ENCODE measurements around the gene KCNK18.

KCNK18 gene

DNA sequence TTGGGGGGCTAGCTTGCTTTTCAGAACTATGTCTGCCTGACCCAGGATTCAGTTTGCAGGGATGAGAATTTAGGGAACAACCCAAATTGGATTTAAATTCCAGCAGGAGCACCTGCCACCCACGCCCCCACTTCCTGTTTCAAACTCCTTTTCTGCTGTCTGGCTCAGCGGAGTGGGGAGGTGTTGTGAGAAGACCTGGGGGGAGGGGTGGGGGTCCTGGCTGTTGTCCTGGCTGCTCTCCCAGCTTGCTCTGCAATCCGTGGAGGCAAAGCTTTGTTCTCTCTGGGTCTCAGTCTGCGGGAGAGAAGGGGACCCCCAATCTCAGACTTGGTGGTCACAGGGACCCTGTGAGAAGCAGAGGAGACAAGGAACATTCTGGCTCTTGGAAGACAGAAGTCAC is 799 bp downstream of the KCNK18 start:
- H3K27me3 ChIP-seq (ENCODE audit: control insufficient read depth, insufficient read depth, low read length) = no peaks in the 10 kb centered on the region
- H3K4me3 ChIP-seq (ENCODE audit: low read length) = no peak overlapping the region
- WGBS (ENCODE audit: insufficient coverage, insufficient read length) = no CpG with 5 or more reads among the region's 4 CpGs

DNA sequence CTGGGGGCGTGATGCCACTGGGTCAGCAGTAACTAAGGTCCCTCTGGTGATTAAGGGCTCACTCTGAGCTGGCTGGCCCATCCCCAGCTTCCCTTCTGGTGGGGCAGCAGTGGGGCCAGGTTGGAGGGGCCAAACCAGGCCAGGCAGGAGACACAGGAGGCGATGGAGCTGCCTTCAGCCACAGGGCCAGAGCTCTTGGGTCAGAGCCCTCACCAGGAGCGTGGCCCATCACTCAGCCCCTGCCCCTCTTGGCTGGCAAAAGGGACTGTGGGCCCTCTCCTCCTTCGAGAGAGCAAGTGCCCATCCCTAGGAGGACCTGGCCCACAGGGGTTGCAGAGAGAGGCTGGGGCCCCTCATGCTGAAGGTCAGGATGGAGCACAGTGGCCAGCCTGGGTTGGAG is 4.5 kb downstream of the KCNK18 start:
- no peaks in the 10 kb centered on the region for H3K9me3 ChIP-seq (ENCODE audit: control insufficient read depth, insufficient read depth, low read length)
- H3K27ac ChIP-seq (ENCODE audit: low read length) = no peak overlapping the region
- no peaks in the 10 kb centered on the region; the same call in 1 of the 2 replicates for H3K4me1 ChIP-seq (ENCODE audit: control insufficient read depth, insufficient read depth, low read length)
- no peaks in the 10 kb centered on the region for H3K27me3 ChIP-seq (ENCODE audit: control insufficient read depth, insufficient read depth, low read length)
- no CpG with 5 or more reads among the region's 4 CpGs for WGBS (ENCODE audit: insufficient coverage, insufficient read length)
- DNase-seq (ENCODE audit: low read depth, low spot score) = no peak
- no peak overlapping the region for H3K4me3 ChIP-seq (ENCODE audit: low read length)
- no peaks in the 10 kb centered on the region for H3K36me3 ChIP-seq (ENCODE audit: control insufficient read depth, insufficient read depth, low read length)

More for the DNA sequence above, 799 bp downstream of the KCNK18 start:
- H3K4me1 ChIP-seq (ENCODE audit: control insufficient read depth, insufficient read depth, low read length) = no peaks in the 10 kb centered on the region; the same call in 1 of the 2 replicates
- no peak overlapping the region for H3K27ac ChIP-seq (ENCODE audit: low read length)
- no peaks in the 10 kb centered on the region for H3K36me3 ChIP-seq (ENCODE audit: control insufficient read depth, insufficient read depth, low read length)
- no peak for DNase-seq (ENCODE audit: low read depth, low spot score)
- no peaks in the 10 kb centered on the region for H3K9me3 ChIP-seq (ENCODE audit: control insufficient read depth, insufficient read depth, low read length)

DNA sequence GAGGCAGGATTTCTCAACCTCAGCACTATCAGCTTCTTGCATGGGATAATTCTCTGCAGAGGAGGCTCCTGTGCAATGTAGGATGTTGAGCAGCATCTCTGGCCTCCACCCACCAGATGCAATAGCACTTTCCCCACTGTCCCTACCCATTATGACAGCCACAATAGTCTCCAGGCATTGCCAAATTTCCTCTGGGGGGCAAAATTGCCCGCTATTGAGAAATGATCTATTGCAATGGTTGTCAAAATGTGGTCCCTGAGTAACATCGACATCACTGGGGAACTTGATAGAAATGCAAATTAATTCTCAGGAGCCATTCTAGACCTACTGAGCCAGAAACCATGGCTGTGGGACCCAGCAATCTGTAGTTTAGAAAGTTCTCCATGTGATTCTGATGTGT is 7.0 kb downstream of the KCNK18 start:
- Histone ChIP-seq H3K9me3 (ENCODE audit: control insufficient read depth, insufficient read depth, low read length) (no peaks in the 10 kb centered on the region), H3K4me1 (ENCODE audit: control insufficient read depth, insufficient read depth, low read length) (no peaks in the 10 kb centered on the region), H3K27ac (ENCODE audit: low read length) (no peak overlapping the region), H3K27me3 (ENCODE audit: control insufficient read depth, insufficient read depth, low read length) (no peaks in the 10 kb centered on the region), H3K36me3 (ENCODE audit: control insufficient read depth, insufficient read depth, low read length) (no peaks in the 10 kb centered on the region), H3K4me3 (ENCODE audit: low read length) (no peak overlapping the region)
- DNase-seq (ENCODE audit: low read depth, low spot score) = no peak
- WGBS (ENCODE audit: insufficient coverage, insufficient read length) = no CpG with 5 or more reads among the region's 2 CpGs

GRCh38 chr10:117212176-117212575 is 14.9 kb downstream of the KCNK18 start:
- no peak for DNase-seq (ENCODE audit: low read depth, low spot score)
- H3K27ac ChIP-seq (ENCODE audit: low read length) = no peak overlapping the region
- H3K27me3 ChIP-seq (ENCODE audit: control insufficient read depth, insufficient read depth, low read length) = peaks cover 8% of the 10 kb centered on the region; the same call in 1 of the 2 replicates
- H3K4me1 ChIP-seq (ENCODE audit: control insufficient read depth, insufficient read depth, low read length) = no peaks in the 10 kb centered on the region
- H3K36me3 ChIP-seq (ENCODE audit: control insufficient read depth, insufficient read depth, low read length) = no peaks in the 10 kb centered on the region
- no peaks in the 10 kb centered on the region for H3K9me3 ChIP-seq (ENCODE audit: control insufficient read depth, insufficient read depth, low read length)
- no peak overlapping the region for H3K4me3 ChIP-seq (ENCODE audit: low read length)
- WGBS (ENCODE audit: insufficient coverage, insufficient read length) = no CpG with 5 or more reads among the region's 1 CpG

DNA sequence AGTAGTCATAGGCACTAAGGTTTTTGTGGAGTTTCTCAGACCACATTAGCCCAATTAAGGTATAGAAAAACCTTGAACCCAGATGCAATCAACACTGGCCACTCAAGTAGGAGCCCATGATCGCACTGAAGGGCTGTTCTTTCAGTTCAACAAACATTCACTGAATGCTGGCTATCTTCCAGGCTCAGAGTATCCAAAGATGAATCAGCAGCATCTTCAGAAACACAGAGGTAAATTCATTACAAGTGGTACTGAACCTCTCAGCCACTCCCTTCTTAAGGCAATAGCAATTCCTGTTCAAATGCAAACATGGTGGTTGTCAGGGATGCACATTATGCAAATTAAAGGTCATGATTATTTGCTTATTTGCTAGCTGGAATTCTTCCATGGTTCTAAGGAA is 17.1 kb downstream of the KCNK18 start:
- WGBS (ENCODE audit: insufficient coverage, insufficient read length) = no CpG with 5 or more reads among the region's 1 CpG
- no peak for DNase-seq (ENCODE audit: low read depth, low spot score)
- Histone ChIP-seq H3K27me3 (ENCODE audit: control insufficient read depth, insufficient read depth, low read length) (peaks cover 12% of the 10 kb centered on the region; the same call in 1 of the 2 replicates), H3K4me1 (ENCODE audit: control insufficient read depth, insufficient read depth, low read length) (peaks cover 3% of the 10 kb centered on the region; the same call in 1 of the 2 replicates), H3K27ac (ENCODE audit: low read length) (no peak overlapping the region), H3K9me3 (ENCODE audit: control insufficient read depth, insufficient read depth, low read length) (no peaks in the 10 kb centered on the region), H3K36me3 (ENCODE audit: control insufficient read depth, insufficient read depth, low read length) (no peaks in the 10 kb centered on the region; the same call in 1 of the 2 replicates), H3K4me3 (ENCODE audit: low read length) (no peak overlapping the region)

DNA sequence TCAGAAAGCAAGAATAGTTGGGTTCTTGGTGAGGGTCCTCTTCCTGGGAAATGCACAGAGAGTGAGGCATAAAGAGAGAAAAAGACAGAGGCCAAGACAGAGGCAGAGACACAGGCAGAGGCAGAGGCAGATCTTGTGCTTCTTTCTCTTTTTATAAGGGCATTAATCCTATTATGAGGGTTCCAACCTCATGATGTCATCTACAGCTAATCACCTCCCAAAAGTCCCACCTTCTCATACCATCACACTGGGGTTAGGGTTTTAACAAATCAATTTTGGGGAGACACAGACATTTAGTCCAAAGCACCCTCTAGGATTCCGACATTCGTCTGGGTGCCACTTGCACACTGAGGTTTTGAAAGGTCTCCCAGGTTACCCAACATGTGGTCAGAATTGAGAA is 17.8 kb downstream of the KCNK18 start:
- H3K36me3 ChIP-seq (ENCODE audit: control insufficient read depth, insufficient read depth, low read length) = no peaks in the 10 kb centered on the region; the same call in 1 of the 2 replicates
- H3K4me3 ChIP-seq (ENCODE audit: low read length) = no peak overlapping the region
- no peak for DNase-seq (ENCODE audit: low read depth, low spot score)
- WGBS (ENCODE audit: insufficient coverage, insufficient read length) = no CpG with 5 or more reads among the region's 2 CpGs
- peaks cover 12% of the 10 kb centered on the region; the same call in 1 of the 2 replicates for H3K27me3 ChIP-seq (ENCODE audit: control insufficient read depth, insufficient read depth, low read length)
- no peaks in the 10 kb centered on the region for H3K9me3 ChIP-seq (ENCODE audit: control insufficient read depth, insufficient read depth, low read length)
- H3K4me1 ChIP-seq (ENCODE audit: control insufficient read depth, insufficient read depth, low read length) = peaks cover 3% of the 10 kb centered on the region; the same call in 1 of the 2 replicates
- no peak overlapping the region for H3K27ac ChIP-seq (ENCODE audit: low read length)

GRCh38 chr10:117216028-117216427 is 18.7 kb downstream of the KCNK18 start:
- DNase-seq (ENCODE audit: low read depth, low spot score) = no peak
- H3K27me3 ChIP-seq (ENCODE audit: control insufficient read depth, insufficient read depth, low read length) = peaks cover 12% of the 10 kb centered on the region; the same call in 1 of the 2 replicates
- H3K4me3 ChIP-seq (ENCODE audit: low read length) = no peak overlapping the region
- no peaks in the 10 kb centered on the region; the same call in 1 of the 2 replicates for H3K36me3 ChIP-seq (ENCODE audit: control insufficient read depth, insufficient read depth, low read length)
- peaks cover 3% of the 10 kb centered on the region for H3K4me1 ChIP-seq (ENCODE audit: control insufficient read depth, insufficient read depth, low read length)
- no CpG with 5 or more reads among the region's 15 CpGs for WGBS (ENCODE audit: insufficient coverage, insufficient read length)
- H3K27ac ChIP-seq (ENCODE audit: low read length) = no peak overlapping the region
- no peaks in the 10 kb centered on the region for H3K9me3 ChIP-seq (ENCODE audit: control insufficient read depth, insufficient read depth, low read length)

DNA sequence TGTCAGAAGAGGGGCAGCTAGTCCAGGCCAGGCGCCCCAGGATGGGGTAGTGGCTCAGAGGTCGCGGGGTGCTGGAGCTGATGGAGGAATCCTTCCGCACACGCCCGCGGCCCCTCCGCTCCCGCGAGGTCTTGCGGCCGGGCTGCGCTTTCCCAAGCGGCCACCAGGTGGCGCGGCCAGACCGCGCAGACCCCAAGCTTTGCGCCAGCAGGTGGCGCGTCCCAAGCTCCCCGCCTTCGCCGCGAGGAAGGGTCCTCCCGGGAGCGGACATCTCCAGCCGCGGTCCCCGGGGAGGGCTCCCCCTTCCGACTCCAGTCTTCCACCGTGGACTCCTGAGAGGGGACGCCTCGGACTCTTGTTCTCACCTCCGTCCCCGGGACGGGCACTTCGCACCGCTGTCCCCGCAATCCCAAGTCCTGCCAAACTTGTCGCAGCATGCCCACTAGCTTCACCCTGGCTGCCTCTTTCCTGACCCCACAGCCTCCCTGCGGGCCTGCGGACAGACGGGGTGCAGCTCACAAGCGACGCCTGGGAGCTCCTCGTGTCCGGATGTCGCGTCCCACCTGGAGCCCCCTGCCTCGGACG is 19.4 kb downstream of the KCNK18 start:
- DNase-seq (ENCODE audit: low read depth, low spot score) = no peak
- H3K4me1 ChIP-seq (ENCODE audit: control insufficient read depth, insufficient read depth, low read length) = peaks cover 3% of the 10 kb centered on the region
- WGBS (ENCODE audit: insufficient coverage, insufficient read length) = no CpG with 5 or more reads among the region's 52 CpGs
- H3K36me3 ChIP-seq (ENCODE audit: control insufficient read depth, insufficient read depth, low read length) = no peaks in the 10 kb centered on the region; the same call in 1 of the 2 replicates
- H3K27ac ChIP-seq (ENCODE audit: low read length) = no peak overlapping the region
- peaks cover 12% of the 10 kb centered on the region; the same call in 1 of the 2 replicates for H3K27me3 ChIP-seq (ENCODE audit: control insufficient read depth, insufficient read depth, low read length)
- no peaks in the 10 kb centered on the region for H3K9me3 ChIP-seq (ENCODE audit: control insufficient read depth, insufficient read depth, low read length)
- peak overlapping the region; percentile 34; the same call in 1 of the 2 replicates for H3K4me3 ChIP-seq (ENCODE audit: low read length)

DNA sequence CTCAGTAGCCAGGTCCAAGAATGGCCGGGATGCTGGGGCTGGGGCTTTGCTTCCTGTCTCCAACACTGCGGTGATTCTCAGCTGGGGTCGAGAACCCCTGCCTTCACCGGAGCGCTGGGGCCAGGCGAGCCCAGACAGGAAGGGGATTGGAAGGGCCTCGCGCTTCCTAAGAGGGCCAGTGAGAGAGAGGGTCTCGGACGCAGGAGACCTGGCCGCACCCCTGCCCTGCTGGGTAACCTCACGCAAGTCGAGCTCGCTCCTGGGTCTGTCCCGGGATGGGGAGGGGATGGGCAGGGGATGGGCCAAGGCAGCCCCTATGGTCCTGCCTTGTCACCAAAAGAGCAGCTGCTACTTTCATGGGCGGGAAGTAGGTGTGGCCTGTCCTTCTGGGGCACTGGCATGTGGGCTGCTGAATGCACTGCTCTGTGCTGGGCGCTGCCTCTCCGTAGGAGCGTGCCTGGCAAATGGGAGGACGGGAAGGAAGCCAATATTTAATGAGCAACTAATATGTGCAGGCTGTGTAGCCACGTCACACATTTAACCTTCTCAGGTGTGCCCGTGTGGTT is 20.0 kb downstream of the KCNK18 start:
- H3K9me3 ChIP-seq (ENCODE audit: control insufficient read depth, insufficient read depth, low read length) = no peaks in the 10 kb centered on the region
- H3K4me3 ChIP-seq (ENCODE audit: low read length) = peak overlapping the region; percentile 34; the same call in 1 of the 2 replicates
- no CpG with 5 or more reads among the region's 22 CpGs for WGBS (ENCODE audit: insufficient coverage, insufficient read length)
- no peaks in the 10 kb centered on the region; the same call in 1 of the 2 replicates for H3K36me3 ChIP-seq (ENCODE audit: control insufficient read depth, insufficient read depth, low read length)
- peaks cover 3% of the 10 kb centered on the region for H3K4me1 ChIP-seq (ENCODE audit: control insufficient read depth, insufficient read depth, low read length)
- H3K27ac ChIP-seq (ENCODE audit: low read length) = no peak overlapping the region
- peaks cover 12% of the 10 kb centered on the region; the same call in 1 of the 2 replicates for H3K27me3 ChIP-seq (ENCODE audit: control insufficient read depth, insufficient read depth, low read length)
- no peak for DNase-seq (ENCODE audit: low read depth, low spot score)

GRCh38 chr10:117218654-117219053 is 21.4 kb downstream of the KCNK18 start:
- H3K4me1 ChIP-seq (ENCODE audit: control insufficient read depth, insufficient read depth, low read length) = peaks cover 3% of the 10 kb centered on the region
- no peak overlapping the region for H3K4me3 ChIP-seq (ENCODE audit: low read length)
- H3K27me3 ChIP-seq (ENCODE audit: control insufficient read depth, insufficient read depth, low read length) = peaks cover 12% of the 10 kb centered on the region; the same call in 1 of the 2 replicates
- H3K36me3 ChIP-seq (ENCODE audit: control insufficient read depth, insufficient read depth, low read length) = no peaks in the 10 kb centered on the region; the same call in 1 of the 2 replicates
- no peaks in the 10 kb centered on the region for H3K9me3 ChIP-seq (ENCODE audit: control insufficient read depth, insufficient read depth, low read length)
- no peak for DNase-seq (ENCODE audit: low read depth, low spot score)
- H3K27ac ChIP-seq (ENCODE audit: low read length) = no peak overlapping the region
- WGBS (ENCODE audit: insufficient coverage, insufficient read length) = no CpG with 5 or more reads among the region's 8 CpGs
